K562 (cell line): Measurements from ENCODE around the gene TRPM4. TPM values are rescaled to one million over a fixed set of nuclear protein-coding genes. Genes with fewer than 3 reads are reported as not detected.

Experiments used
- ATF1 ChIP-seq, 2 experiments: fragments of 450-650 bp in 1 of 2; IDR thresholded peaks; 2 replicates each; pipeline ENCODE4 v1.6.1; 2016; ENCODE audit warnings: missing compliant biosample characterization in 1 of 2, missing genetic modification characterization in 1 of 2
- CC2D1A ChIP-seq: fragments of 450-650 bp; IDR thresholded peaks from 2 replicates; pipeline ENCODE4 v1.6.1; 2017; ENCODE audit warnings: mild to moderate bottlenecking
- CLOCK ChIP-seq: fragments of 250-450 bp; sonication (Bioruptor Pico); IDR thresholded peaks from 2 replicates; pipeline ENCODE4 v1.4.0; 2020; ENCODE audit warnings: mild to moderate bottlenecking, moderate library complexity, borderline replicate concordance
- ELF2 ChIP-seq: fragments of 250-450 bp; sonication (Bioruptor Pico); IDR thresholded peaks from 2 replicates; pipeline ENCODE4 v1.5.0; 2021; ENCODE audit warnings: mild to moderate bottlenecking
- FUS ChIP-seq: fragments of 200-400 bp; formaldehyde crosslinking; optimal IDR thresholded peaks from 2 replicates; pipeline ENCODE3; 2017; ENCODE audit warnings: low read depth, low read length
- HLTF ChIP-seq: fragments of 450-650 bp; IDR thresholded peaks from 2 replicates; pipeline ENCODE4 v1.6.1; 2016
- KLF1 ChIP-seq: fragments of 450-650 bp; IDR thresholded peaks from 2 replicates; pipeline ENCODE4 v1.6.1; 2016; ENCODE audit warnings: missing genetic modification characterization, missing compliant biosample characterization
- MCM2 ChIP-seq: fragments of 450-650 bp; IDR thresholded peaks from 2 replicates; pipeline ENCODE4 v1.6.1; 2017; ENCODE audit warnings: low read depth, mild to moderate bottlenecking
- NBN ChIP-seq: fragments of 450-650 bp; IDR thresholded peaks from 2 replicates; pipeline ENCODE4 v1.6.1; 2016; ENCODE audit warnings: low read depth, mild to moderate bottlenecking
- RERE ChIP-seq: sonication (generic); formaldehyde crosslinking; IDR thresholded peaks from 2 replicates; pipeline ENCODE4 v1.8.0; 2023; ENCODE audit warnings: missing genetic modification reagents, mild to moderate bottlenecking, borderline replicate concordance
- WHSC1 ChIP-seq: IDR thresholded peaks from one replicate; pipeline ENCODE4 v1.6.1; 2012; ENCODE audit warnings: low read length, control low read depth, inconsistent platforms
- YY1 ChIP-seq, 3 experiments: IDR thresholded peaks; 2 replicates each; pipeline ENCODE4 v1.6.1; 2011; ENCODE audit warnings: low read length in 2 of 3, mild to moderate bottlenecking in 2 of 3, moderate library complexity in 2 of 3, borderline replicate concordance in 1 of 3, control low read depth in 1 of 3, low read depth in 1 of 3; ENCODE audit not compliant: insufficient read depth in 3 of 3, insufficient replicate concordance in 2 of 3, control insufficient read depth in 1 of 3, insufficient read length in 1 of 3; ENCODE audit errors: extremely low read depth in 1 of 3
- ZBTB33 ChIP-seq: sonication (generic); formaldehyde crosslinking; IDR thresholded peaks from 2 replicates; pipeline ENCODE4 v1.8.1; 2023; ENCODE audit warnings: mild to moderate bottlenecking, missing genetic modification reagents
- ZFP1 ChIP-seq: fragments of 450-650 bp; formaldehyde crosslinking; IDR thresholded peaks from 2 replicates; pipeline ENCODE4 v1.4.0; 2020; ENCODE audit warnings: mild to moderate bottlenecking, mixed read lengths
- ZFX ChIP-seq: sonication (generic); formaldehyde crosslinking; IDR thresholded peaks from 2 replicates; pipeline ENCODE4 v1.8.0; 2022; ENCODE audit warnings: mild to moderate bottlenecking, missing genetic modification reagents, moderate library complexity
- ZNF274 ChIP-seq: IDR thresholded peaks from 2 replicates; pipeline ENCODE4 v1.6.1; 2011; ENCODE audit warnings: low read depth, mild to moderate bottlenecking, low read length, moderate library complexity, borderline replicate concordance
- ZNF277 ChIP-seq: fragments of 250-450 bp; sonication (Bioruptor Pico); IDR thresholded peaks from 2 replicates; pipeline ENCODE4 v1.8.0; 2022; ENCODE audit warnings: inconsistent platforms, mild to moderate bottlenecking, moderate library complexity, borderline replicate concordance
- ZNF785 ChIP-seq: fragments of 250-450 bp; sonication (Bioruptor Pico); IDR thresholded peaks from 2 replicates; pipeline ENCODE4 v1.4.0; 2020; ENCODE audit warnings: mild to moderate bottlenecking
- polyA plus RNA-seq, 8 experiments: library from polyadenylated mRNA; depleted of rRNA in 4 of 8; stranded (reverse) in 5 of 8; unstranded in 3 of 8; fragments of >200 nt; fragmentation: Nextera tagmentation in 2 of 8; fragmentation: Illumina TruSeq in 1 of 8; extraction: Ambion mirVana in 2 of 8; extraction: Trizol in 1 of 8; gene quantifications; 2 replicates each; pipeline versions ENCODE4 v1.2.1 to v1.2.3, GENCODE V29; 2011 to 2014; ENCODE audit warnings: inconsistent platforms in 1 of 8, missing spikeins in 1 of 8
- total RNA-seq, 7 experiments: library from RNA; depleted of rRNA in 6 of 7; stranded (reverse); fragments of >200 nt in 6 of 7; fragmentation: Illumina TruSeq in 2 of 7; extraction: Trizol in 2 of 7; gene quantifications; 2 replicates each; pipeline versions ENCODE4 v1.2.1 to v1.2.3, GENCODE V29; 2011 to 2021; ENCODE audit warnings: low replicate concordance in 1 of 7

The TRPM4 gene
- total and polyA plus RNA-seq, 9 of the 15 experiments (the other 6 are each of a cell fraction or from before 2014, with no cell fraction given), result 6.5 to 45.4 (median 15.2) TPM

- TF ChIP-seq ATF1 (CRISPR knock-in tag; IDR thresholded peaks at IDR 0.05), result no peak
- TF ChIP-seq ATF1 (tag; IDR thresholded peaks at IDR 0.05), result no peak
- TF ChIP-seq CC2D1A, result peak; percentile 43; the same call in 1 of the 2 replicates
- peak; percentile 59 for TF ChIP-seq ZBTB33 (CRISPR knock-in tag)
- no peak for TF ChIP-seq CLOCK (CRISPR knock-in tag)
- TF ChIP-seq FUS, result no peak
- no peak for TF ChIP-seq ZNF274
- no peak for TF ChIP-seq KLF1 (tag)
- TF ChIP-seq ELF2 (CRISPR knock-in tag), result no peak
- no peak for TF ChIP-seq WHSC1
- no peak for TF ChIP-seq RERE (CRISPR knock-in tag)
- TF ChIP-seq MCM2, result no peak
- TF ChIP-seq ZNF277 (CRISPR knock-in tag), result no peak
- TF ChIP-seq ZFX (CRISPR knock-in tag), result no peak
- no peak for TF ChIP-seq NBN
- no peak for TF ChIP-seq HLTF
- TF ChIP-seq YY1 (IDR thresholded peaks at IDR 0.05; ENCODE audit: borderline replicate concordance in 1 of 3, control insufficient read depth in 1 of 3, extremely low read depth in 1 of 3, insufficient read depth in 3 of 3, insufficient read length in 1 of 3, insufficient replicate concordance in 2 of 3, low read depth in 1 of 3, low read length in 2 of 3), result peak in 2 of 3 experiments; percentile 18 to 60
- no peak for TF ChIP-seq ZFP1
- TF ChIP-seq ZNF785, result no peak
Observed at GRCh38 chr19:49224879-49225278, 67.3 kb downstream of the TRPM4 start (continued).
